Measurements from ENCODE around the gene ST3GAL2.

Gene ST3GAL2

DNA sequence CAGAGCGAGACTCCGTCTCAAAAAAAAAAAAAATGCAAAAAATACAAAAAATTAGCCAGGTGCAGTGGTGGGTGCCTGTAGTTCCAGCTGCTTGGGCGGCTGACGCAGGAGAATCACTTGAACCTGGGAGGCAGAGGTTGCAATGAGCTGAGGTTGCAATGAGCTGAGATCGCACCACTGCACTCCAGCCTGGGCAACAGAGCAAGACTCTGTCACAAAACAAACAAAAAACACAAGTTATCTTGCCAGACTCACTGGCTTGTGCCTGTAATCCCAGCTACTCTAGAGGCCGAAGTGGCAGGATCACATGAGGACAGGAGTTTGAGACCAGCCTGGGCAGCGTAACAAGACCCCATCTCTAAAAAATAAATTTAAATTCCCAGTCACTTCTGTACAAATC is 3.4 kb upstream of the ST3GAL2 start:
- Histone ChIP-seq H3K4me1 (ENCODE audit: low read length) (peaks cover 9% of the 10 kb centered on the region; the same call in 1 of the 2 replicates), H3K9me2 (replicated peaks; ENCODE audit: insufficient read depth, low read length) (no peaks in the 10 kb centered on the region)
- TF ChIP-seq, protein P1, sequence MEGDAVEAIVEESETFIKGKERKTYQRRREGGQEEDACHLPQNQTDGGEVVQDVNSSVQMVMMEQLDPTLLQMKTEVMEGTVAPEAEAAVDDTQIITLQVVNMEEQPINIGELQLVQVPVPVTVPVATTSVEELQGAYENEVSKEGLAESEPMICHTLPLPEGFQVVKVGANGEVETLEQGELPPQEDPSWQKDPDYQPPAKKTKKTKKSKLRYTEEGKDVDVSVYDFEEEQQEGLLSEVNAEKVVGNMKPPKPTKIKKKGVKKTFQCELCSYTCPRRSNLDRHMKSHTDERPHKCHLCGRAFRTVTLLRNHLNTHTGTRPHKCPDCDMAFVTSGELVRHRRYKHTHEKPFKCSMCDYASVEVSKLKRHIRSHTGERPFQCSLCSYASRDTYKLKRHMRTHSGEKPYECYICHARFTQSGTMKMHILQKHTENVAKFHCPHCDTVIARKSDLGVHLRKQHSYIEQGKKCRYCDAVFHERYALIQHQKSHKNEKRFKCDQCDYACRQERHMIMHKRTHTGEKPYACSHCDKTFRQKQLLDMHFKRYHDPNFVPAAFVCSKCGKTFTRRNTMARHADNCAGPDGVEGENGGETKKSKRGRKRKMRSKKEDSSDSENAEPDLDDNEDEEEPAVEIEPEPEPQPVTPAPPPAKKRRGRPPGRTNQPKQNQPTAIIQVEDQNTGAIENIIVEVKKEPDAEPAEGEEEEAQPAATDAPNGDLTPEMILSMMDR (IDR thresholded peaks at IDR 0.05; ENCODE audit: low read length), result no peak
- no peak for TF ChIP-seq EZH2phosphoT487 (IDR thresholded peaks at IDR 0.05; ENCODE audit: low read length)
- no peak for TF ChIP-seq EZH2 (optimal IDR thresholded peaks at IDR 0.05; ENCODE audit: low read depth, low read length)

GRCh38 chr16:70441406-70441990 is 2.6 kb upstream of the ST3GAL2 start:
- peaks cover 19% of the 10 kb centered on the region for H3K79me2 ChIP-seq (ENCODE audit: low read length)
- H3K4me2 ChIP-seq (ENCODE audit: low read depth, low read length), result no peak overlapping the region
- H3K27me3 ChIP-seq (replicated peaks; ENCODE audit: insufficient read depth, low read length), result no peaks in the 10 kb centered on the region
- H2AFZ ChIP-seq (ENCODE audit: low read length), result no peak overlapping the region
- DNase-seq, result no peak
- H3K9me2 ChIP-seq (replicated peaks; ENCODE audit: insufficient read depth, low read length), result no peaks in the 10 kb centered on the region
- no peak overlapping the region for H3K4me3 ChIP-seq (ENCODE audit: low read length)
- H3K36me3 ChIP-seq (replicated peaks; ENCODE audit: insufficient read depth, low read length), result no peaks in the 10 kb centered on the region
- H3K9ac ChIP-seq (ENCODE audit: low read length), result no peak overlapping the region
- H3K27ac ChIP-seq (ENCODE audit: low read length), result no peak overlapping the region
- H3F3A ChIP-seq (ENCODE audit: insufficient read depth, low read length), result no peaks in the 10 kb centered on the region
- H4K20me1 ChIP-seq (ENCODE audit: insufficient read depth, low read length), result no peaks in the 10 kb centered on the region
- peaks cover 9% of the 10 kb centered on the region; the same call in 1 of the 2 replicates for H3K4me1 ChIP-seq (ENCODE audit: low read length)
- TF ChIP-seq, protein P1 (IDR thresholded peaks at IDR 0.05; ENCODE audit: low read length), result no peak
- TF ChIP-seq EZH2phosphoT487 (IDR thresholded peaks at IDR 0.05; ENCODE audit: low read length) (no peak), EZH2 (optimal IDR thresholded peaks at IDR 0.05; ENCODE audit: low read depth, low read length) (no peak)
- H3K9me3 ChIP-seq (replicated peaks; ENCODE audit: insufficient read depth, low read length), result no peaks in the 10 kb centered on the region

More for the DNA sequence above, 3.4 kb upstream of the ST3GAL2 start:
- Histone ChIP-seq H3K9me3 (replicated peaks; ENCODE audit: insufficient read depth, low read length) (no peaks in the 10 kb centered on the region), H3K4me3 (ENCODE audit: low read length) (no peak overlapping the region), H2AFZ (ENCODE audit: low read length) (no peak overlapping the region), H3K79me2 (ENCODE audit: low read length) (peaks cover 11% of the 10 kb centered on the region), H3K27me3 (replicated peaks; ENCODE audit: insufficient read depth, low read length) (no peaks in the 10 kb centered on the region), H3F3A (ENCODE audit: insufficient read depth, low read length) (no peaks in the 10 kb centered on the region), H3K4me2 (ENCODE audit: low read depth, low read length) (no peak overlapping the region), H3K9ac (ENCODE audit: low read length) (no peak overlapping the region), H4K20me1 (ENCODE audit: insufficient read depth, low read length) (no peaks in the 10 kb centered on the region), H3K36me3 (replicated peaks; ENCODE audit: insufficient read depth, low read length) (no peaks in the 10 kb centered on the region), H3K27ac (ENCODE audit: low read length) (no peak overlapping the region)
- DNase-seq, result no peak

DNA sequence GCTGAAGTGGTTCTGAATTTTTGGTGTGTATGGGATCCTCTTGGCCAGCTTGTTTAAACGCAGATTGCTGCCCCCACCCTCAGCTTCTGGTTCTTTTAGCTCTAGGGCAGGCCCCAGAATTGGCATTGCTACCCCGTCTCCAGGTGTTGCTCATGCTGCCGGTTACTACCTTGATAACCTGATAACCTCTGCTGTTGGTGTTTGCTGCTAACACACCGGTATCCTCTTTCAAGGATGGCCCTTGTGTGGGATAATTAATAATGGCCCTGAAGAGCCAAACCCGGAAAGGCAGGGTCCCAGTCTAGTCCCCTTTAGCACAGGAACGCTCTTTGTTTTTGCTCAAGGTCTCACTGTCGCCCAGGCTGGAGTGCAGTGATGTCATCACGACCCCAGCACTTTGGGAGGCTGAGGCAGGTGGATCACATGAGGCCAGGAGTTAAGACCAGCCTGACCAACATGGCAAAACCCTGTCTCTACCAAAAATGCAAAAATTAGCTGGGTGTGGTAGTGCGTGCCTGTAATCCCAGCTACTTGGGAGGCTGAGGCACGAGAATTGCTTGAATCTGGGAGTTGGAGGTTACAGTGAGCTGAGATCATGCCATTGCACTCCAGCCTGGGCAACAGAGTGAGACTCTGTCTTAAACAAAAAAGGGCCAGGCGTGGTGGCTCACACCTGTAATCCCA is 1.3 kb upstream of the ST3GAL2 start:
- Histone ChIP-seq H3K36me3 (replicated peaks; ENCODE audit: insufficient read depth, low read length) (no peaks in the 10 kb centered on the region), H3K9ac (ENCODE audit: low read length) (no peak overlapping the region; the same call in 1 of the 2 replicates), H3K9me2 (replicated peaks; ENCODE audit: insufficient read depth, low read length) (no peaks in the 10 kb centered on the region), H2AFZ (ENCODE audit: low read length) (peak overlapping the region; percentile 97), H3K9me3 (replicated peaks; ENCODE audit: insufficient read depth, low read length) (no peaks in the 10 kb centered on the region), H3K4me1 (ENCODE audit: low read length) (peaks cover 9% of the 10 kb centered on the region; the same call in 1 of the 2 replicates), H3K79me2 (ENCODE audit: low read length) (peaks cover 24% of the 10 kb centered on the region), H3F3A (ENCODE audit: insufficient read depth, low read length) (no peaks in the 10 kb centered on the region), H4K20me1 (ENCODE audit: insufficient read depth, low read length) (no peaks in the 10 kb centered on the region), H3K4me2 (ENCODE audit: low read depth, low read length) (peak overlapping the region; percentile 96; the same call in 1 of the 2 replicates), H3K4me3 (ENCODE audit: low read length) (peak overlapping the region; percentile 84; the same call in 1 of the 2 replicates), H3K27ac (ENCODE audit: low read length) (no peak overlapping the region), H3K27me3 (replicated peaks; ENCODE audit: insufficient read depth, low read length) (no peaks in the 10 kb centered on the region)
- TF ChIP-seq, protein P1 (IDR thresholded peaks at IDR 0.05; ENCODE audit: low read length), result no peak
- TF ChIP-seq EZH2phosphoT487 (IDR thresholded peaks at IDR 0.05; ENCODE audit: low read length), result no peak
- TF ChIP-seq EZH2 (optimal IDR thresholded peaks at IDR 0.05; ENCODE audit: low read depth, low read length), result no peak
- no peak for DNase-seq

Data from MM.1S (cell line).